T-helper 17 cell (primary cell): ENCODE data around the gene FXYD5. TPM values are rescaled to one million over a fixed set of nuclear protein-coding genes. Genes with fewer than 3 reads are reported as not detected.
"Not testable (repeated sequence)": the region's sequence is repeated elsewhere in the genome, so short reads cannot be mapped to it uniquely, and the experiment has no call there.

Experiments
- ATAC-seq: fragments of 150-1000 bp; cut with Tn5 transposase; 2 replicates; pipeline ENCODE4 v1.10.0; 2021; ENCODE audit warnings: mild to moderate bottlenecking, moderate library complexity
- DNase-seq, 3 donors: peaks; one replicate each; pipeline versions ENCODE4 v3.0.0 to v3.0.0-alpha.2; 2020 to 2021
- H3K9me3 ChIP-seq: one replicate; pipeline ENCODE4 v1.7.0; 2013; ENCODE audit warnings: low read length, mild to moderate bottlenecking; ENCODE audit not compliant: control insufficient read depth, poor library complexity, severe bottlenecking
- H3K27ac Mint-ChIP-seq: one replicate; pipeline ENCODE4 v1.8.0; 2022; ENCODE audit warnings: mild to moderate bottlenecking, moderate library complexity, mixed read lengths
- H3K27me3 Mint-ChIP-seq: one replicate; pipeline ENCODE4 v1.8.0; 2022; ENCODE audit warnings: mixed read lengths
- H3K36me3 Mint-ChIP-seq: one replicate; pipeline ENCODE4 v1.8.0; 2022; ENCODE audit warnings: low read depth, mixed read lengths
- H3K4me1 Mint-ChIP-seq: one replicate; pipeline ENCODE4 v1.8.0; 2022; ENCODE audit warnings: mild to moderate bottlenecking, mixed read lengths
- H3K4me3 Mint-ChIP-seq: one replicate; pipeline ENCODE4 v1.8.0; 2022; ENCODE audit warnings: mild to moderate bottlenecking, moderate library complexity, mixed read lengths
- total RNA-seq, 4 donors: library from RNA in 2 of 4; stranded (reverse) in 2 of 4; gene quantifications; one replicate each; pipeline ENCODE4 v1.2.3 and lab custom pipeline; 2022 to 2026

Gene FXYD5
- total RNA-seq, 2 donors from 2014 or later, result 533 to 557 TPM

GRCh38 chr19:35124098-35125060, 30.2 kb upstream of the FXYD5 start:
- peaks cover 11% of the 10 kb centered on the region for H3K4me1 Mint-ChIP-seq
- ATAC-seq (peak; percentile 97), DNase-seq (peak; percentile 77 to 78 (median 78))
- H3K36me3 Mint-ChIP-seq, result peaks cover 2% of the 10 kb centered on the region
- peak overlapping the region; percentile 90 for H3K4me3 Mint-ChIP-seq
- peak overlapping the region; percentile 93 for H3K27ac Mint-ChIP-seq
- no peaks in the 10 kb centered on the region for H3K27me3 Mint-ChIP-seq
- H3K9me3 ChIP-seq, result no peaks in the 10 kb centered on the region

GRCh38 chr19:35125270-35125717, 29.2 kb upstream of the FXYD5 start:
- Mint-ChIP-seq H3K4me3 (no peak overlapping the region), H3K27ac (peak overlapping the region; percentile 93), H3K27me3 (no peaks in the 10 kb centered on the region), H3K36me3 (peaks cover 2% of the 10 kb centered on the region), H3K4me1 (peaks cover 11% of the 10 kb centered on the region)
- H3K9me3 ChIP-seq, result no peaks in the 10 kb centered on the region
- no peak for DNase-seq
- ATAC-seq, result no peak

- H3K27ac Mint-ChIP-seq, result no peak overlapping the region
- peaks cover 2% of the 10 kb centered on the region for H3K36me3 Mint-ChIP-seq
- ATAC-seq (no peak), DNase-seq (no peak)
- no peak overlapping the region for H3K4me3 Mint-ChIP-seq
- H3K27me3 Mint-ChIP-seq, result no peaks in the 10 kb centered on the region
- H3K4me1 Mint-ChIP-seq, result peaks cover 11% of the 10 kb centered on the region
- no peaks in the 10 kb centered on the region for H3K9me3 ChIP-seq
These were observed 28.5 kb upstream of the FXYD5 start for GRCh38 chr19:35125749-35126623.

- Mint-ChIP-seq H3K27me3 (no peaks in the 10 kb centered on the region), H3K4me1 (peaks cover 11% of the 10 kb centered on the region), H3K27ac (no peak overlapping the region), H3K36me3 (peaks cover 2% of the 10 kb centered on the region), H3K4me3 (no peak overlapping the region)
- DNase-seq (no peak), ATAC-seq (no peak)
- no peaks in the 10 kb centered on the region for H3K9me3 ChIP-seq
These were observed 27.9 kb upstream of the FXYD5 start for GRCh38 chr19:35126624-35126959.

- no peak overlapping the region for H3K4me3 Mint-ChIP-seq
- DNase-seq, result no peak
- H3K27ac Mint-ChIP-seq, result no peak overlapping the region
- ATAC-seq, result no peak
- H3K27me3 Mint-ChIP-seq, result no peaks in the 10 kb centered on the region
- peaks cover 2% of the 10 kb centered on the region for H3K36me3 Mint-ChIP-seq
- H3K4me1 Mint-ChIP-seq, result peaks cover 11% of the 10 kb centered on the region
- no peaks in the 10 kb centered on the region for H3K9me3 ChIP-seq
These were observed 26.7 kb upstream of the FXYD5 start for GRCh38 chr19:35127871-35128270.

- ATAC-seq (no peak), DNase-seq (no peak)
- Mint-ChIP-seq H3K4me1 (peaks cover 11% of the 10 kb centered on the region), H3K27me3 (no peaks in the 10 kb centered on the region), H3K36me3 (peaks cover 2% of the 10 kb centered on the region), H3K4me3 (no peak overlapping the region), H3K27ac (no peak overlapping the region)
- H3K9me3 ChIP-seq, result no peaks in the 10 kb centered on the region
These were observed 26.0 kb upstream of the FXYD5 start for GRCh38 chr19:35128398-35129057.

GRCh38 chr19:35129724-35130274, 24.7 kb upstream of the FXYD5 start:
- not testable (repeated sequence) for H3K27ac Mint-ChIP-seq, H3K4me3 Mint-ChIP-seq, ATAC-seq, DNase-seq, H3K4me1 Mint-ChIP-seq, H3K36me3 Mint-ChIP-seq, H3K27me3 Mint-ChIP-seq, H3K9me3 ChIP-seq

- peaks cover 3% of the 10 kb centered on the region for H3K4me1 Mint-ChIP-seq
- no peaks in the 10 kb centered on the region for H3K27me3 Mint-ChIP-seq
- no peaks in the 10 kb centered on the region for H3K9me3 ChIP-seq
- no peak for ATAC-seq
- H3K36me3 Mint-ChIP-seq, result peaks cover 2% of the 10 kb centered on the region
- no peak overlapping the region for H3K27ac Mint-ChIP-seq
- DNase-seq, result no peak
- H3K4me3 Mint-ChIP-seq, result no peak overlapping the region
These were observed 23.5 kb upstream of the FXYD5 start for GRCh38 chr19:35130761-35131720.

GRCh38 chr19:35132254-35132653, 22.3 kb upstream of the FXYD5 start:
- no peaks in the 10 kb centered on the region for H3K9me3 ChIP-seq
- DNase-seq (no peak), ATAC-seq (no peak)
- Mint-ChIP-seq H3K4me3 (no peak overlapping the region), H3K27ac (no peak overlapping the region), H3K4me1 (peaks cover 3% of the 10 kb centered on the region), H3K27me3 (no peaks in the 10 kb centered on the region), H3K36me3 (peaks cover 2% of the 10 kb centered on the region)

GRCh38 chr19:35133826-35134225, 20.7 kb upstream of the FXYD5 start:
- ATAC-seq, result no peak
- H3K9me3 ChIP-seq, result no peaks in the 10 kb centered on the region
- peaks cover 2% of the 10 kb centered on the region for H3K36me3 Mint-ChIP-seq

GRCh38 chr19:35134601-35135242, 19.8 kb upstream of the FXYD5 start, which contains the start of gene LGI4:
Gene LGI4 (minus strand): TSS chr19:35135059. CDS start chr19:35134680, 379 bp downstream.
- Mint-ChIP-seq H3K4me1 (peaks cover 7% of the 10 kb centered on the region), H3K27ac (peak within 1 kb of the TSS; percentile 10), H3K27me3 (no peaks in the 10 kb centered on the region), H3K4me3 (no peak within 1 kb of the TSS), H3K36me3 (peaks cover 2% of the 10 kb centered on the region)
- DNase-seq (no peak), ATAC-seq (no peak)
- no peaks in the 10 kb centered on the region for H3K9me3 ChIP-seq

More at GRCh38 chr19:35133826-35134225, 20.7 kb upstream of the FXYD5 start:
- Mint-ChIP-seq H3K4me3 (no peak overlapping the region), H3K27ac (no peak overlapping the region), H3K27me3 (no peaks in the 10 kb centered on the region), H3K4me1 (peaks cover 7% of the 10 kb centered on the region)
- no peak for DNase-seq
